ENCODE data around the gene RNF128.
"Not testable (repeated sequence)": the region's sequence is repeated elsewhere in the genome, so short reads cannot be mapped to it uniquely, and the experiment has no call there.

The RNF128 gene

DNA sequence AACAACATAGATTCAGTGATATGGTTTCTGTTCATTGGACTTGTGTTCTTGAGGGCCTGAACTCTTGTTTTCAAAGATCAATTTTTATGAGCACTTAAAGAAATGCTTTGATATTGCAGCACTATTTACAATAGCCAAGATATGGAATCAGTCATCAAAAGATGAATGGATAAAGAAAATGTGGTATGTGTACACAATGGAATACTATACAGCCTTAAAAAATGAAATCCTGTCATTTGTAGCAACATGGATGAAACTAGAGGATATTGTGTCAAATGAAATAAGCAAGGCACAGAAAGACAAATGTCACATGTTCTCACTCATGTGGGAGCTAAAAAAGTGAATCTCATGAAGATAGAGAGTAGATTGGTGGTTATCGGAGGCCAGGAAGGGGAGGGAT is 21.9 kb downstream of the RNF128 start:
- DNase-seq (ENCODE audit: low read depth), result no peak

DNA sequence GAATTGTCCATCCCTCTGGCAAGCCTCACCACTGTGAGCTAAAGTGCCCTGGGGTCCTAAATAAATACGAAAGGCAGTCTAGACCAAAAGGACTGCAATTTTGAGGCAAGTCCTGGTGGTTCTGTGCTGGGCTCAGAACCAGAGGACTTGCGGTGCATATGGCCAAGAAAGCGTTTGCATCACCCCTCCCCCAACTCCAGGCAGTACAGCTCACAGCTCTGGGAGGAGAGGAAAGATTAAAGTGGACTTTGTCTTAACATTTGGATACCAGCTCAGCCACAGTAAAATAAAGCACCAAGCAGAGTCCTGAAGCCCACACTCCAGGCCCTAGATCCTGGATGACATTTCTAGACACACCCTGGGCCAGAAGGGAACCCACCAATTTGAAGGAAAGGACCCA is 24.9 kb downstream of the RNF128 start:
- no peak for DNase-seq (ENCODE audit: low read depth)

DNA sequence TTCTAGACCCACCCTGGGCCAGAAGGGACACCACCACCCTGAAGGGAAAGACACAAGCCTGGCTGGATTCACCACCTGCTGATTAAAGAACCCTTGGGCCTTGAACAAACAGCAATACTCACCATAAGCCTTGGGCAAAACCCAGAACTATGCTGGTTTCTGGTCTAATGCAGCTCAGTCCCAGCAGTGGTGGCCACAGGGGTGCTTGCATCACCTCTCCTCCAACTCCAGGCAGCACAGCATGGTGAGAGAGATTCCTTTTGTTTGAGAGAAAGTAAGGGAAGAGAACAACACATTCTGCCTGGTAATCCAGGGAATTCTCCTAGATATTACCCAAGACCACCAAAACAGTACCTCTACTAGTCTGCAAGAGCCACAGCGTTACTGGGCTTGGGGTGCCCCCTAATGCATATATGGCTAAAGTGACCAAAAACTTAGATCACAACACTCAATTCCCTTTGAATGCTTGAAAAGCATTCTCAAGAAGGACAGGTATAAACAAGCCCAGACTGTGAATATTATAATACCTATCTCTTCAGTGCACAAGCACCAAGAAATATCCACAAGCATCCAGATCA is 25.7 kb downstream of the RNF128 start:
- no peak for DNase-seq (ENCODE audit: low read depth)

DNA sequence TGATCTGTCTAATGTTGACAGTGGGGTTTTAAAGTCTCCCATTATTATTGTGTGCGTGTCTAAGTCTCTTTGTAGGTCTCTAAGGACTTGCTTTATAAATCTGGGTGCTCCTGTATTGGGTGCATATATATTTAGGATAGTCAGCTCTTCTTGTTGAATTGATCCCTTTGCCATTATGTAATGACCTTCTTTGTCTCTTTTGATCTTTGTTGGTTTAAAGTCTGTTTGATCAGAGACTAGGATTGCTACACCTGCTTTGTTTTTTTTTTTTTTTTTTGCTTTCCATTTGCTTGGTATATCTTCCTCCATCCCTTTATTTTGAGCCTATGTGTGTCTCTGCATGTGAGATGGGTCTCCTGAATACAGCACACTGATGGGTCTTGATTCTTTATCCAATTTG is 42.8 kb downstream of the RNF128 start:
- DNase-seq (ENCODE audit: low read depth), result not testable (repeated sequence)

DNA sequence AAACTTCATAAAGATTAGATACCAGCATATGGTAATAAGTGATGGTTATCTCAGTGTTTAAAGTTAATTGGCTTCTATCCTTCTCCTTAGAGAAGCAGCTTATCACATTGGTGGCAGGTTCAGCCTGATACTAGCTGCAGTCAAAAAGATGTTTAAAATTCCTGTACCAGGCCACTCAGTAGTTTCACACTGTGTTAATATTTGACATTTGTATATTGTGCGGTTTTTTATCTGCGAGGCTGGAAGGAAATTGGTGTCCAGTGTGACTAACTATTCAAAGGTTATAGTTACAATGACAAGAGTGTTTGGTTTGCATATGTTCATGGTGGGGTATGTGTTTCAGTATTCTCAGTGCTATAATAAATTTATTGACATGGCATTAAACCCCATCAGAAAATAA is 48.5 kb downstream of the RNF128 start:
- DNase-seq (ENCODE audit: low read depth), result no peak

DNA sequence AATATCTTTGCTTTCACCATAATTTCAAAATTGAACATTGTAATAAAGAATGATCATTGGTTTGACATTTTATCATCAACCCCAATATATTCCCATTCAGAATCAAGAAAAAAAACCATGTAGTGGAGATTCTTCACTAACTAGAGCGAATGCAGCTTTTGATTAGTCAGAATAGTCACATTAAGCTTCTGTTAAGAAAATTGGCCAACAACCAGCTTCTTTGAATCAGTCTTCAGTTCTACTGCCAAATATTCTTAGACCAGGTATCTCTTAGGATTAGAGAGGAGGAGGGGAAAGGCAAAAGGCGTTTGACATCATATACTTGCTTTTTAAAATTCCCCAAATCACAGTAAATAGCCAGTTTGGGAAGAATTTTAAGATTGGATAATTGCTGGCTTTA is 53.8 kb downstream of the RNF128 start:
- DNase-seq (ENCODE audit: low read depth), result no peak

DNA sequence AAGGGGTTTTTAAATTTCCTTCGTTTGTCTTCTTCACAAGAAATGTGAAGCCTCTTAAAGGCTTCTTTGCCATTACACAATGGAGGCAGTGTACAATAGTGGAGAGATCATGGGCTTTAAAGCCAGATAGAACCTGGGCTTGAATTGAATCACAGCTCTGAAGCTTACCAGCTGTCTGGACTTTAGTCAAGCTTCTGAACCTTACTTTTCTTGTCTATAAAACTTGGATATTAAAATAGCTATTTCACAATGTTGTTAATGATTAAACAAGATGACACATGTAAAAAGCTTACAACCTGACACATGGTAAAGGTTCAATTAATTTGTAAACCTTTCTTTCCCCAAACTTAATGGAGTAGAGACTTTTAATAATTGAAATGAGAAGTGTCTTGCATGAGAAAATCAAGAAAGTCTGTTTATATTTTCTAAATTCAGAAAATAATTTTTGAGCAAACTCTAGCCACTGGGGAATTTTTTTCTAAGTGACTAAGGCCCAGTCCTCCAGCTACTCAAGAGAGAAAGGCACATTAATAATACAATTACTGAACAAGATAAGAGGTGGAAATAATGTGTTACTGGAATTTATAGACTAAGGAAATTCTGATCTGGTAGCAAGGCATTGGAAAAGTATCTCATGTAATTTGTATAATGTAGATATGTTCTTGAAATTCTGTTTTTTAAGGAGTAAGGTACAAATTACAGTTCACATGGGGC is 54.3 kb downstream of the RNF128 start:
- DNase-seq (ENCODE audit: low read depth), result no peak

DNA sequence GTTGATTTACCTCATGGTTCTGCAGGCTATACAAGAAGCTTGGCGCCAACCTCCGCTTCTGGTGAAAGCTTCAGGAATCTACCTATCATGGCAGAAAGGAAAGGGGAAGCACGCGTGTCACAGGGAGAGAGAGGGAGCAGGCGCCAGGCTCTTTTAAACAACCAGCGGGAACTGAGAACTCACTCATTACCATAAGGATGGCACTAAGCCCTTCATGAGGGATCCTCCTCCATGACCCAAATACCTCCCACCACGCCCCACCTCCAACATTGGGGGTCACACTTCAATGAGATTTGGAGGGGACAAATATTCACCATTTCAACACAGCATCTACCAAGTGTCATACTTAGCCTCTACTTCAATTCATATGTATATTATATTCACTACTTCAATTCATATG is 57.2 kb downstream of the RNF128 start:
- no peak for DNase-seq (ENCODE audit: low read depth)

DNA sequence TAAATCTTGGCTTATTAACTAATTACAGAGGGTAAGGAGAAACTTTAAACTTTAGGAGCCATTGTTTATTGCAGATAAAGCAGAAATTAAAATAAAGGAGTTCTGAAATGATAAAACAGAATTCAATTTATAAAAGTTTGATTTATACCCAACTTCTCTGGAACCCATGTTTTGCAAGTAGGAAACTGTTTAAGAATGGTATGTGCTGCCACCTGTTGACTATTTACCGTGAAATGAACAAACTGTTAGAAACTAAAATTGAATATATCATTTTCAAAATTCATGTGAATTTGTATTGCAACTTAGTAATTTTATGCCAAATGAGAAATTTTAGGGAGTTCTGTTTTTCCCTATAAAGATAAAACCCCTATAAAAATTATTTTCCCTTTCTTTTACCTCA is 65.0 kb downstream of the RNF128 start:
- DNase-seq (ENCODE audit: low read depth), result no peak

DNA sequence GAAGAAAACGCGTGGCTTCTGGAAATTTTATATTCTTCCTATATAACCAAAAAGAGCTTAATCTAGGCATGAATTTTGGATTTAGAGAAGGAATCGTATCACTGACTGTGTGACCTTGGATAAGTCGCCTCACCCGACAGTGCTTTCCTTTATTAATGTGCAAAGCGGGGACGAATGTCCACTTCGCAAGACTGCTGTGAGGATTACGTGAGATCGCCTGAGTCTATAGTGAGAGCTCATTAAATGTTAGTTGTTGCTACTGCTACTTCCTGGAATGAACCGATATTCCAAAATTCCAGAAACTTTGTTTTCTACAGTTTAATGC is 75.5 kb downstream of the RNF128 start:
- DNase-seq (ENCODE audit: low read depth), result no peak

DNA sequence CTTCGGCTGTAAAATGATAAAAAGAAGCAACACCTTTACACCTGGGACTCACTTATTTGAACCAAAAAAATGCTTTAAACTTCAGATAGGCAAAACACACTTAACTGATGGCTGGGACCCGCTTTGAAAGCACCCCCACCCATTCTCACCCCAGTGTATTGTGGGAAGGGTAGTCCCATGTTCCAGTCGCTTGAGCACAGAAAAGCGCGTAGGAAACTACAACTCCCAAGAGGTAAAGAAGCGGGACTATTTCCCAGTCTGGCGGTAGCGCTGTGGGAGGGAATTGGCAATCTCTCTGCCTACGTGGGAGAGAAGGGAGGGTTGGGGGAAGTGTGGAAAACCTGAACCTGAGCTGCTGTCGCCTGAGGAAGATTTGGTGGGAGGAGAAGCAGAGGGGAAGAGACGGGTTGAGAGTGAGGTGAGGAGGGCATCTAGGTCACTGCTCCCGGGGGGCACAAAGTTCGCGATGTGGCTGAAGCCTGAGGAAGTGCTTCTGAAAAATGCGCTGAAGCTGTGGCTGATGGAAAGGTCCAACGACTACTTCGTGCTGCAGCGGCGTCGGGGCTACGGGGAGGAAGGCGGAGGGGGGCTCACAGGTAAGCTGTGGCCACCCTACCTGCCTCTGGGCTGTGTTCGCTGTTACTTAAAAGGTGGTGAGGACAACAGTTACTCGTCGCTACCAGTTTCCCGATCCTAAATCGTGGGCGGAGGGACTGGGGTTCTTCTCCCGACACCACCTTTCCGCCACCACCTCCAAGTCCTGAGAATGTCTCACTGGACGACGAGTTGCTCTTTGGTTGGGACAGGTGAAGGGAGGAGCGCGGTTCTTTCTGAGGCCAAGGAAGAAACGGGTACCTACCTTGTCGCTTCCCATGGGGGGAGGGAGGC is 76.1 kb downstream of the RNF128 start, which contains the start of gene TBC1D8B:
TSS of gene TBC1D8B (plus strand) at position 286 of the 888 bp plus-strand sequence. CDS start at position 467, 181 bp downstream.
- DNase-seq (ENCODE audit: low read depth), result no peak

DNA sequence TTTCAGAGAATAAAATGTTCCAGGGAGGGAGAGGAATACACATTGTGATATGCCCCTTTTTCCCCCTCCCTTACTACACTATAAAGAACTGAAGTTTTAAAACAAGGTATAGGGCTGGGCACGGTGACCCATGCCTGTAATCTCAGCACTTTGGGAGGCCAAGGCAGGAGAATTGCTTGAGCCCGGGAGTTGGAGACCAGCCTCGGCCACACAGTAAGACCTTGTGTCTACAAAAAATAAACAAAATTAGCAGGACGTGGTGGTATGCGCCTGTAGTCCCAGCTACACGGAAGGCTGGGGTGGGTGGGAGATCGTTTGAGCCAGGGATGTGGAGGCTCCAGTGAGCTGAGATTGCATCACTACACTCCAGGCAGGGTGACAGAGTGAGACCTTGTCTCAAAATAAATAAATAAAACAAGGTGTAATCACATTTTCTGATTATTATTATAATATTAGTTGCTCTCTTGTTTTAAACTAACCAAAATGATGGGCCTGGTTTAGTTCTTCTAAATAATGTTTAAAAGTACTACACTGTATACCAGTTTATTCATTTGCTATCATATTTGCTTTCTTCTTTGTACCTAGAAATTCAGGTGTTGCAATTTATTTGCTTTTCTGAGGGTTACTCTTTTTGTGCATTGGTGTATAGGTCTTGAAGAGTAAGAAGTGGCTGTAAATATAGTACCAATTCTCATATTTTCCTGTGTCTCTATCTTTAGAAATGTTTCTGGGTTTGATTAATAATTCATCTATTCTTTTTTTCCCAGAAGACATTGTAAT is 84.8 kb downstream of the RNF128 start:
- DNase-seq (ENCODE audit: low read depth), result no peak

DNA sequence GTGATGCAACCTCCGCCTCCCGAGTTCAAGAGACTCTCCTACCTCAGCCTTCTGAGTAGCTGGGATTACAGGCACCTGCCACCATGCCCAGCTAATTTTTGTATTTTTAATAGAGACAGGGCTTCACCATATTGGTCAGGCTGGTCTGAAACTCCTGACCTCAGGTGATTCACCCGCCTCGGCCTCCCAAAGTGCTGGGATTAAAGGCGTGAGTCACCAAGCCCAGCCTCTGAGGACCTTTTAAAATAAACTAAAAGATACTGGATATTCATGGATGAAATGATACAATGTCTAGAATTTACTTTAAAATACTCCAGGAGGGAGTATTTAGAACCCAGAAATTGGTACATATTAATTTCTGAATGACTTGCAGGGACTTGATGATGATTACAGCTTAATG is 86.4 kb downstream of the RNF128 start:
- DNase-seq (ENCODE audit: low read depth), result not testable (repeated sequence)

DNA sequence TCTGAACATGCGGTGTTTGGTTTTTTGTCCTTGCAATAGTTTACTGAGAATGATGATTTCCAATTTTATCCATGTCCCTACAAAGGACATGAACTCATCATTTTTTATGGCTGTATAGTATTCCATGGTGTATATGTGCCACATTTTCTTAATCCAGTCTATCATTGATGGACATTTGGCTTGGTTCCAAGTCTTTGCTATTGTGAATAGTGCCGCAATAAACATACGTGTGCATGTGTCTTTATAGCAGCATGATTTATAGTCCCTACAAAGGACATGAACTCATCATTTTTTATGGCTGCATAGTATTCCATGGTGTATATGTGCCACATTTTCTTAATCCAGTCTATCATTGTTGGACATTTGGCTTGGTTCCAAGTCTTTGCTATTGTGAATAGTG is 87.6 kb downstream of the RNF128 start:
- DNase-seq (ENCODE audit: low read depth), result not testable (repeated sequence)

Measured in stimulated activated CD8-positive, alpha-beta memory T cell treated with anti-CD3 and anti-CD28 coated beads, Interleukin-12 subunit alpha, Interleukin-12 subunit beta, amount 100 ng/mL, for 1 hour (primary cell).